Measurements from ENCODE around the gene MSI2. TPM values are rescaled to one million over a fixed set of nuclear protein-coding genes. Genes with fewer than 3 reads are reported as not detected.

MSI2 gene
- total RNA-seq, 2 donors from 2014 or later: 30.1 to 41.1 TPM

- Histone ChIP-seq H3K4me3 (no peak overlapping the region), H3K36me3 (peaks cover 1% of the 10 kb centered on the region)
- DNase-seq (ENCODE audit: low spot score): peak; percentile 50
Measured at GRCh38 chr17:57669671-57670529, 413.6 kb downstream of the MSI2 start.

GRCh38 chr17:57670769-57671569, 414.6 kb downstream of the MSI2 start:
- H3K9me3 ChIP-seq: no peaks in the 10 kb centered on the region
- H3K4me1 ChIP-seq: peaks cover 0 to 5% of the 10 kb centered on the region in 2 donors
- H3K27ac ChIP-seq: no peak overlapping the region
- H3K36me3 ChIP-seq: peaks cover 3% of the 10 kb centered on the region
- no peak for TF ChIP-seq CTCF (IDR thresholded peaks at IDR 0.05)
- DNase-seq (ENCODE audit: low spot score): peak; percentile 43
- H3K4me3 ChIP-seq: no peak overlapping the region
- H3K27me3 ChIP-seq: no peaks in the 10 kb centered on the region

More at GRCh38 chr17:57669671-57670529, 413.6 kb downstream of the MSI2 start:
- Histone ChIP-seq H3K9me3 (no peaks in the 10 kb centered on the region), H3K4me1 (peaks cover 0 to 5% of the 10 kb centered on the region in 2 donors), H3K27ac (no peak overlapping the region), H3K27me3 (no peaks in the 10 kb centered on the region)
- TF ChIP-seq CTCF (IDR thresholded peaks at IDR 0.05): no peak

GRCh38 chr17:57671667-57672632, 415.6 kb downstream of the MSI2 start:
- peak; percentile 93 to 98 for TF ChIP-seq CTCF (IDR thresholded peaks at IDR 0.05)
- no peak overlapping the region for H3K27ac ChIP-seq
- peak; percentile 79 for DNase-seq (ENCODE audit: low spot score)
- no peaks in the 10 kb centered on the region for H3K27me3 ChIP-seq
- H3K4me1 ChIP-seq: peaks cover 0 to 5% of the 10 kb centered on the region in 2 donors
- H3K36me3 ChIP-seq: peaks cover 3% of the 10 kb centered on the region
- no peak overlapping the region for H3K4me3 ChIP-seq
- no peaks in the 10 kb centered on the region for H3K9me3 ChIP-seq

GRCh38 chr17:57672971-57673370, 416.6 kb downstream of the MSI2 start:
- H3K4me3 ChIP-seq: no peak overlapping the region
- H3K9me3 ChIP-seq: no peaks in the 10 kb centered on the region
- peak; percentile 9 for DNase-seq (ENCODE audit: low spot score)
- no peaks in the 10 kb centered on the region for H3K27me3 ChIP-seq
- H3K4me1 ChIP-seq: peaks cover 0 to 5% of the 10 kb centered on the region in 2 donors
- H3K36me3 ChIP-seq: peaks cover 3% of the 10 kb centered on the region
- TF ChIP-seq CTCF (IDR thresholded peaks at IDR 0.05): no peak
- no peak overlapping the region for H3K27ac ChIP-seq

- no peak for TF ChIP-seq CTCF (IDR thresholded peaks at IDR 0.05)
- Histone ChIP-seq H3K27me3 (no peaks in the 10 kb centered on the region), H3K4me3 (no peak overlapping the region), H3K36me3 (peaks cover 3% of the 10 kb centered on the region), H3K9me3 (no peaks in the 10 kb centered on the region), H3K4me1 (peaks cover 0 to 5% of the 10 kb centered on the region in 2 donors), H3K27ac (no peak overlapping the region)
- peak; percentile 40 for DNase-seq (ENCODE audit: low spot score)
Measured at GRCh38 chr17:57674894-57675293, 418.6 kb downstream of the MSI2 start.

Measured in right atrium auricular region (tissue), 2 donors.